Panc1 (cell line): Measurements from ENCODE around the gene ECHS1.

Experiments
- CTCF ChIP-seq: fragments of 450-650 bp; IDR thresholded peaks from 2 replicates; pipeline ENCODE4 v1.5.1; 2017; ENCODE audit warnings: mild to moderate bottlenecking
- POLR2AphosphoS5 ChIP-seq: IDR thresholded peaks from 2 replicates; pipeline ENCODE4 v1.6.1; 2012; ENCODE audit warnings: mild to moderate bottlenecking, low read depth, low read length, moderate library complexity

DNA sequence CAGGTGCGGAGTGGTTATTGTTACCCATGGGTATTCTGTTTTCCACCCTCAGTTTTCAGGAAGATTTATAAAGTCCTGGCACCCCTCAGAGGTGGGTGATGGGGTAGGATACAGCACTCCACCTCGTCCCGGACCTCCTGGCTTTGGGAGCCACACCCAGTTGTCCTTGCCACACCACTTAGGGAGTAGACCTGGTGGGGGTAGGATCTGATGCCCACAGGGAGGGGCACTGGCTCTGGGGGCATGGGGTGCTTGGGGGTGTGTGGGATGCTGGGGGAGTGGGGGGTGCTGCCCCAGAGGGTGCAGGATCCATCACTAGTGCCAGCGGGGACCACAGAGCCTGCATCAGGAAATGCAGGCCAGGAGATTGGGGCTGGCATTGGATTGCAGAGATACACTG is 60.0 kb downstream of the ECHS1 start:
- TF ChIP-seq CTCF: no peak
- no peak for TF ChIP-seq POLR2AphosphoS5
